ENCODE results near the gene UBE2R2. TPM values are rescaled to one million over a fixed set of nuclear protein-coding genes. Genes with fewer than 3 reads are reported as not detected.
"Not testable (repeated sequence)": the region's sequence is repeated elsewhere in the genome, so short reads cannot be mapped to it uniquely, and the experiment has no call there.

UBE2R2 gene
- total RNA-seq, 3 donors from 2014 or later, result 32.1 to 55.5 (median 34.4) TPM

DNA sequence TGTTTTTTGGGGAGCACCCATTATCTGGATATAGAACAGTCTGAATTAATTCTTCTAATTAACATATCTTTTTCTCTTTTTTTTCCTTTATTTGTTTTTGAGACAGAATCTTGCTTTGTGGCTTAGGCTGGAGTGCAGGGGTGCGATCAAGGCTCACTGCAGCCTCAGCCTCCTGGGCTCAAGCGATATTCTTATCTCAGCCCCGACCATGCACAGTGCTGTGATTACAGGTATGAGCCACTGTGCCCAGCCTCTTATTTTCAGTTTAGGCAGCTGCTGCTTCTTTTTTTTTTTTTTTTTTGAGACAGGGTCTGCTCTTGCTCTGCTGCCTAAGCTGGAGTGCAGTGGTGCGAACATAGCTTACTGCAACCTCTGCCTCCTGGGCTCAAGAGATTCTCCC, 20.2 kb downstream of the UBE2R2 start:
- TF ChIP-seq, protein P1, sequence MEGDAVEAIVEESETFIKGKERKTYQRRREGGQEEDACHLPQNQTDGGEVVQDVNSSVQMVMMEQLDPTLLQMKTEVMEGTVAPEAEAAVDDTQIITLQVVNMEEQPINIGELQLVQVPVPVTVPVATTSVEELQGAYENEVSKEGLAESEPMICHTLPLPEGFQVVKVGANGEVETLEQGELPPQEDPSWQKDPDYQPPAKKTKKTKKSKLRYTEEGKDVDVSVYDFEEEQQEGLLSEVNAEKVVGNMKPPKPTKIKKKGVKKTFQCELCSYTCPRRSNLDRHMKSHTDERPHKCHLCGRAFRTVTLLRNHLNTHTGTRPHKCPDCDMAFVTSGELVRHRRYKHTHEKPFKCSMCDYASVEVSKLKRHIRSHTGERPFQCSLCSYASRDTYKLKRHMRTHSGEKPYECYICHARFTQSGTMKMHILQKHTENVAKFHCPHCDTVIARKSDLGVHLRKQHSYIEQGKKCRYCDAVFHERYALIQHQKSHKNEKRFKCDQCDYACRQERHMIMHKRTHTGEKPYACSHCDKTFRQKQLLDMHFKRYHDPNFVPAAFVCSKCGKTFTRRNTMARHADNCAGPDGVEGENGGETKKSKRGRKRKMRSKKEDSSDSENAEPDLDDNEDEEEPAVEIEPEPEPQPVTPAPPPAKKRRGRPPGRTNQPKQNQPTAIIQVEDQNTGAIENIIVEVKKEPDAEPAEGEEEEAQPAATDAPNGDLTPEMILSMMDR (IDR thresholded peaks at IDR 0.05), result no peak

DNA sequence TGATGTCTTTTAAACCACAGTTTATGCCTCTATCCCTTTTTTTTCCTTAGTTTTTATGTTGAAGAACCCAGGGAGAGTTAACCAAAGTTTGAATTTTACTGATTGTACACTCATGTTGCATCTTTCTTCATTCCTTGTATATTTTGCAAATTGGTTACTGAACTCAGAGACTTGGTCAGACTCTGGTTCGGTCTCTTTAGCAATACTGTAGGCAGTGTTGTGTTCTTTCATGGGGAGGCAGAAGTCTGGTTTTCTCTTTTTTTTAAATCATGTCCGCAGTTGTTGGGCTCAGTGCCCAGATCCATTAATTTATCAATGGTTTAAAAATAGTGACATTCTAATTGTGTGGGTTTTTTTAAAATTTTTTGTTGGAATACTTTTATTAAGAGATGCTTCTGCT, 23.4 kb downstream of the UBE2R2 start:
- H3K36me3 ChIP-seq (ENCODE audit: low read depth), result no peaks in the 10 kb centered on the region
- no peak for ATAC-seq
- peaks cover 26% of the 10 kb centered on the region for H3K4me1 ChIP-seq (ENCODE audit: low read depth)
- intact Hi-C loops (cut with DNase I, micrococcal nuclease), result no loop called here
- H3K4me3 ChIP-seq, result no peak overlapping the region
- DNase-seq, result no peak
- no peaks in the 10 kb centered on the region for H3K9me3 ChIP-seq
- TF ChIP-seq, protein P1 (IDR thresholded peaks at IDR 0.05), result no peak

More for the DNA sequence above, 20.2 kb downstream of the UBE2R2 start:
- Histone ChIP-seq H3K4me3 (no peak overlapping the region), H3K9me3 (no peaks in the 10 kb centered on the region), H3K36me3 (ENCODE audit: low read depth) (no peaks in the 10 kb centered on the region), H3K4me1 (ENCODE audit: low read depth) (peaks cover 28% of the 10 kb centered on the region)
- DNase-seq (no peak), ATAC-seq (no peak)
- intact Hi-C loops (cut with DNase I, micrococcal nuclease), result no loop called here

DNA sequence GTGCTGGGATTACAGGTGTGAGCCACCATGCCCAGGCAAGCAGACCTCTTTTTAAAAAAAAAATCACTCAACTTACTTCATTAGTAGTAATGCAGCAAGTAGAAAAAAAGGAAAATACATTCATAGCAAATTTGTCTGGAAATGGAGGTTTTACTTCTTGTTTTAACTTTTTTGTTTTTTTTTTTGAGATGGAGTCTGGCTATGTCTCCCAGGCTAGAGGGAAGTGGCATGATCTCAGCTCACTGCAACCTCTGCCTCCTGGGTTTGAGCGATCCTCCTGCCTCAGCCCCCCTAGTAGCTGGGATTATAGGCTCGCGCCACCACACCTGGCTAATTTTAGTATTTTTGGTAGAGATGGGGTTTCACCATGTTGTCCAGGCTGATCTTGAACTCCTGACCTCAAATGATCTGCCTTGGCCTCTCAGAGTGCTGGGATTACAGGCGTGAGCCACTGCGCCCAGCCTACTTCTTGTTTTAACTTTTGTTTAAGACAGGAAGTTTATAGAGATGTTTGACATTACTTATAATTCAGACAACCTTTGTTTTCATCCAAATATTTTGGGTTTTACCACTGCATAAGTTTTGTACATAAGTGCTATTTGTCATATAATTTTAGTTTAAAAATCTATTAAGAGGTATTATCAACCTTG, 26.5 kb downstream of the UBE2R2 start:
- peaks cover 21% of the 10 kb centered on the region for H3K4me1 ChIP-seq (ENCODE audit: low read depth)
- no peaks in the 10 kb centered on the region for H3K9me3 ChIP-seq
- TF ChIP-seq, protein P1 (IDR thresholded peaks at IDR 0.05), result no peak
- intact Hi-C loops (cut with DNase I, micrococcal nuclease), result no loop called here
- ATAC-seq (no peak), DNase-seq (no peak)
- no peaks in the 10 kb centered on the region for H3K36me3 ChIP-seq (ENCODE audit: low read depth)
- H3K4me3 ChIP-seq, result no peak overlapping the region

GRCh38 chr9:33846231-33846630, 29.3 kb downstream of the UBE2R2 start:
- Histone ChIP-seq H3K4me1 (ENCODE audit: low read depth) (peaks cover 23% of the 10 kb centered on the region), H3K9me3 (no peaks in the 10 kb centered on the region), H3K4me3 (no peak overlapping the region), H3K36me3 (ENCODE audit: low read depth) (no peaks in the 10 kb centered on the region)
- ATAC-seq (no peak), DNase-seq (no peak)
- intact Hi-C loops (cut with DNase I, micrococcal nuclease), result no loop called here
- TF ChIP-seq, protein P1 (IDR thresholded peaks at IDR 0.05), result no peak

GRCh38 chr9:33847894-33848205, 30.9 kb downstream of the UBE2R2 start:
- ATAC-seq; DNase-seq; H3K4me3 ChIP-seq; H3K36me3 ChIP-seq (ENCODE audit: low read depth); intact Hi-C loops (cut with DNase I, micrococcal nuclease); H3K9me3 ChIP-seq: not testable (repeated sequence)
- H3K4me1 ChIP-seq (ENCODE audit: low read depth), result peaks cover 30% of the 10 kb centered on the region

DNA sequence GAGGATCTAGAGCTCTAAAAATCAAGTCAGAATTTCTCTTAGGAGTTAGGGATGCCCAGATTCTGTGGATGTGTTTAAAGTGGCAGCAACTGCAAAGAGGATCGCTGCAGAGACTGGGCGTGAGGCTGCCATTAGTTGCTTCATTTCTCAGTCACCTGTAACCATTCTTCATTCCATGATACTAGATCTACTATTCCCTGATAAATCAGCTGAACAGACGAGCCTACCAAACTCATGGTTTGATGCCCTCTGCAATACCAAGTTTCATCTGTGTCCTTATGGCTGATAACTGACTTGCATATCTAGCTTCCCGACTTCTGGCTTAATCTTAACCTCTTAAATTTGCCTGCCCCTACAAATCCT, 33.3 kb downstream of the UBE2R2 start:
- intact Hi-C loops (cut with DNase I, micrococcal nuclease), result loop anchor here in 1 of 2 donors (5.0 kb wide), 1 partner anchor 38 kb away; no protein-coding TSS in a partner anchor
- Histone ChIP-seq H3K4me1 (ENCODE audit: low read depth) (peaks cover 30% of the 10 kb centered on the region), H3K4me3 (no peak overlapping the region), H3K9me3 (no peaks in the 10 kb centered on the region), H3K36me3 (ENCODE audit: low read depth) (no peaks in the 10 kb centered on the region)
- ATAC-seq (no peak), DNase-seq (no peak)
- TF ChIP-seq, protein P1 (IDR thresholded peaks at IDR 0.05), result no peak
